DMS79 (cell line): ENCODE results near the gene NPIPB6.

Experiments
- DNase-seq: peaks from one replicate; lab custom pipeline; 2025; lab: John Stamatoyannopoulos, UW

NPIPB6 gene

GRCh38 chr16:28297784-28298510 lies 65.4 kb downstream of the NPIPB6 start:
- DNase-seq, result peak; percentile 12

GRCh38 chr16:28297308-28297707 lies 66.0 kb downstream of the NPIPB6 start:
- DNase-seq, result no peak

GRCh38 chr16:28295276-28295675 lies 68.0 kb downstream of the NPIPB6 start:
- DNase-seq, result no peak

DNA sequence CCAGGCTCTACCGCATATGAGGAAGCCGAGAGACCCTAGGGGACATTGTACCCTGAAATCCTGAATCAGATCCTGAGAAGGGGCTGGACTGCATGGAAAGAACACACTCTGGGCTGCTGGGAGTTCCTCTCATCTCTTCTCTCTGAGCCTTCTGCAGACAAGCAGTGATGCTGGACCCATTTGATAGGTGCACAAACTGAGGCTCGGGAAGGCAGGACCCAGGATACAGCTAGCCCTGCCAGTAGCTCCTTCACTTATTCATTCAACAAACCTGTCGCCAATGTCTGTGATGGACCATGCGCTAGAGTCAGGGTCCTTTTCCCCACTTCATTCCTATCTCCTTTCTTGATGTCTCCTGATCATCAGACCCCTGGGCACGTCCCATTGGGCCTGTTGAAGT lies 69.1 kb downstream of the NPIPB6 start:
- no peak for DNase-seq

DNA sequence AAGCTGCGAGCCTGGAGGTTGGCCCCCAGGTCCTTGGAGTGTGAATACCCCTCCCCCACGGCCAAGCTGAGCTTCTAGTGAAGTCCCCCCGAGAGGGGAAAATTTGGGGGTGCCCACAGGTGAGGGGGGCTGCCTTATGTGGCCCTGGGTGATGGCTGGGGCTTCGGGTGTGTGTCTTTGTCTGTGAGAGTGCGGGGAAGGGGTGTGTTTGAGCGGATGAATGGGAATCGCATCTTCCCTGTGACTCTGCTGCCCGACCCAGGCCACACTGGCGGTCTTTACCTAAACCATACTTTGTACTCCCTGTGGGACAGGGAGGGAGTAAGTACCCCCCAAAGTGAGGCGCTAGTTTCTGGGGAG lies 69.7 kb downstream of the NPIPB6 start:
- no peak for DNase-seq

DNA sequence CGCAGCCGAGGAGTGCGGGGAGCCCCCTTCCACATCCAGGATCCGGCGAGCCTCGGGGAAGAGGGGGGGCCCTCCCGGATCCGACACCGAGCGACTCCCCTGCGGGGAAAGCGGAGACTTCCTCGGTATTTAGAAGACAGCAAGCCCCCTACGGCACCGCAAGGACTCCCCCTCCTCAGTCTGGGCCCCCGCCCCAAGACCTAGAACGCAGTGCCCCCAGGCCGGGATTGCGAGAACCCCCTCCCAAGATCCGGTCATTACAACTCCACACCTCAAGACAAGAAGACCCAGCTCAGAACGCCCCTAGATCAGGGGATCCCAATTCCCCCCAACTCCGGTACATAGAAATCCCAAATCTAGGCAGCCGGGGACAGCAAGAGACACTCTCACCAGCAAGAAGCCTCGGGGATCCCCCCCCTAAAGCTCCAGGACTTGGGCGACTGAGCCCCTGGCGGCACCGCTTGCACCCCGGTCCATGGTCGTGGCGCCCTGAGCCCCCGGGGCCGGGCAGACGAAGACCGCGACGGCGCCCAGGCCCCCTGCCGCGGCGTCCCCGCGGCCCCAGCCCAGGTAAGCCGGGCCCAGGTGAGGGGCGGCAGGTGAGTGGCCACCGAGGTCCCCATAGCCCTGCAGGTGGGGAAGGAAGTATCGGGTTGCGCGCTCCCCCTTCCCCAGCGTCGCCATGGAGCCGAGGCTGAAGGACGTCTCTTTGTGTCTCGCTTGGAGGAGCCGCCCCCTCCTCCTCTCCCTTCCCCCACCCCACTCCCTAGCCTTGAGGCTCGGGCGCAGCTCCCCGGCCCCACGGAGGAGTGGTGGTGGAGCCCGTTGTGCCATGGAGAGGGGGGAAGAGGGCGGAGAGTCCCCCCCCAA lies 70.3 kb downstream of the NPIPB6 start:
- peak; percentile 84 for DNase-seq
